IPS-18c (cell line): ENCODE measurements around the gene RBM47.
"Not testable (repeated sequence)": the region's sequence is repeated elsewhere in the genome, so short reads cannot be mapped to it uniquely, and the experiment has no call there.

Source experiments
- H3K4me3 ChIP-seq: 2 replicates; pipeline ENCODE4 v1.7.0; 2013; ENCODE audit warnings: low read depth, mild to moderate bottlenecking, low read length, moderate library complexity; ENCODE audit not compliant: insufficient read depth
- H3K9me3 ChIP-seq: one replicate; pipeline ENCODE4 v1.6.1; 2013; ENCODE audit warnings: mild to moderate bottlenecking, low read length, moderate library complexity; ENCODE audit not compliant: control insufficient read depth, insufficient read depth

Gene RBM47

DNA sequence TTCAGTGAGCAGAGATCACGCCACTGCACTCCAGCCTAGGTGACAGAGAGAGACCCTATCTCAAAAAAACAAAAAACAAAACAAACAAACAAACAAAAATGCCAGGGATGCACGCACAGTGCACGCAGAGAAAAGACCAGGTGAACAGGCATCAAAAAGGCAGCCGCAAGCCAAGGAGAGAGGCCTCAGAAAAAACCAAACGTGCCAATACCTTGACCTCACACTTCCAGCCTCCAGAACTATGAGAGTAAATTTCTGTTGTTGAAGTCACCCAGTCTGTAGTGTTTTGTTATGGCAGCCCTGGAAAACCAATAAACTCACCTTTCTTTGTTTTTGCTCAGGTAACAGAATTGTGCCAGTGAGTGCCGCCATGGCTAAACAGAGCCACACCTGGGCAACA, 228.6 kb downstream of the RBM47 start:
- Histone ChIP-seq H3K9me3 (no peaks in the 10 kb centered on the region), H3K4me3 (no peak overlapping the region)

GRCh38 chr4:40399578-40399977, 230.1 kb downstream of the RBM47 start:
- H3K4me3 ChIP-seq: no peak overlapping the region
- H3K9me3 ChIP-seq: no peaks in the 10 kb centered on the region

DNA sequence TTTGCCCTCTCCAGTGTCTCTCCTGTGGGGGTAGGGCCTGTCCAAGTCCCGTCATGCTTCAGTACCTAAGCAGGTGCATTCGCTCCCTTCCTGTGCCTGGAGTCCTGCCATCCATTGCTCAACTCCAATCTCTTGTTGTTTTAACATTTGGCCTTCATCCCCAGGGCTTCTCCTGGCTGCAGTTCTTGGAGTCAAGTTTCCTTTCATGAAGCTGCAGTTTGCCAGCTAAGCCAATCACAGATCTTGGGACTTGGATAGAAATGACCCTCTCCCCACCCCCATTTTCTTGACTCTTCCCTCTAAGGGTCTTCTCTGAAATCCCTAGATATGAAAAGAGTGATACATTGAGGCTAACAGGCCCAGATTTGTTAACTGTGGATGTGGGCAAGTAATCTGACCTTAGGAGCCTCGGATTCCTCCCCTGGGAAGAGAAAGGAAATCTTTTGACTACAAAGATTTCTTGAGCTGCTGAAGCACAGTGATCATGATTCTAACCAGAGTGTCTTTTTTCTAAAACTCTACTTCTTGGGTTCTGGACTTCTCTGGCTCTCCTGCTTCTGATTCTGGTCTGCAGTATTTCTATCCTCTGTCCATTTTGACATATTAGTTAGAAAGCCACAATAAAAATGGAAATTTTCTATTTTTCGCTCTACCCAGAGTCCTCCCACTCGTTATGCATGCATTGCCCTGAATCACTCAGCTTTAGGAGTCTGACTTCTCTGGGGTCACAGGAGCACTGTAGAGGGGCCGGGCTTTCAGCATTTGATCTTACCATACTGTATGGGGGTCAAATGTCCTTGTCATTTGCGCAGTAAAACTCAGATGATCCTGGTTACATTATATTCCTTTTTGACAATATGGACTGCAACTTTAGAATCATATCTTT, 233.5 kb downstream of the RBM47 start:
- Histone ChIP-seq H3K4me3 (no peak overlapping the region), H3K9me3 (no peaks in the 10 kb centered on the region)

GRCh38 chr4:40395166-40395900, 234.3 kb downstream of the RBM47 start:
- H3K4me3 ChIP-seq: no peak overlapping the region
- H3K9me3 ChIP-seq: no peaks in the 10 kb centered on the region

DNA sequence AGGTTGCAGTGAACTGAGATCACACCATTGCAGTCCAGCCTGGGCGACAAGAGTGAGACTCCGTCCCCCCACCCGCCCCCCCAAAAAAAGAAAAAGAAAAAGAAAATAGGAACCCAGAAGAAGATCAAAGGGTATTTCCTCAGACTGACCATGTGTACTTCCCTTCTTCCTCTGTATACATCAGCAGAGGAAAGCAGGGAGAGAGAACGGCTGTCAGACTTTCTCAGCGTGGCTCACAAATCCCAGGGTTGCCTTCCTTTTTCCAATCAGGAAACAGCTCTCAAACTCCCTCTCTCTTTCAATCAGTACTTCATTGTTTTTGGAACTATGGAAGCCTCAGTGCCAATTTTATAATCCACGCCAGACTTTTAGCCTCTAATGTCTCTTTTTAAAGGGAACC, 235.4 kb downstream of the RBM47 start:
- H3K9me3 ChIP-seq: no peaks in the 10 kb centered on the region
- H3K4me3 ChIP-seq: no peak overlapping the region

GRCh38 chr4:40392241-40392640, 237.4 kb downstream of the RBM47 start:
- not testable (repeated sequence) for H3K4me3 ChIP-seq, H3K9me3 ChIP-seq

GRCh38 chr4:40389986-40390385, 239.7 kb downstream of the RBM47 start:
- H3K4me3 ChIP-seq: no peak overlapping the region
- H3K9me3 ChIP-seq: no peaks in the 10 kb centered on the region

DNA sequence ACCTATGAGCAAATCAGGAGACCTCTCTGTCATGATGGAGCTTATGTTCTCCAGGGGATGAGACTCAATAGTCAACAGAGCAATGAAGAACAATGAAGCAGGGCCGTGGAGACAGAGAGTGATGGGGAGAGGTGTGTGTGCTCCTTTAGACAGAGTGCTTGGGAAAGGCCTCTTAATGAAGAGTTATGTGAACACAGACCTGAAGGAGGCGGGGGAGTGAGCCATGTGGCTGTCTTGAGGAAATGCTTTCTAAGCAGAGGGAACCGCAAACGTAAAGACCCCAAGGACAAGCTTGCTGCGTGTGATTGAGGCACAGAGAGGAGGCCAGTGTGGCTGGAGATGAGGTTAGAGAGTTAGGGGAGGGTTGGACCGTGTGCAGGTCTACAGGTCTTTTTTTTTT, 241.4 kb downstream of the RBM47 start:
- Histone ChIP-seq H3K4me3 (no peak overlapping the region), H3K9me3 (no peaks in the 10 kb centered on the region)

DNA sequence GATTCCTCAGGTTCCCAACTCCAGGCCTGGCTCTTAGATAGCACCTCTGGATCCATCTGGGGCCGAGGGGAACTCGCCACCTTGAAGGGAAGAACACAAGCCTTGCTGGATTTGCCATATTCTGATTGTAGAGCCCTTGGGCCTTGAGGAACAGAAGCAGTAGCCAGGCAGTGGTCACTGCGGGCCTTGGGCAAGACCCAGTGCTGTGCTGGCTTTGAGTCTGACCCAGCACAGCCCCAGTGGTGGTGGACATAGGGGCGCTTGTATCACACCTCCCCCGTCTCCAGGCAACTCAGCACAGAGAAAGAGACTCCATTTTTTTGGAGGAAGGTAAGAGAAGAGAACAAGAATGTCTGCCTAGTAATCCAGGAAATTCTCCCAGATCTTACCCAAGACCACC, 249.0 kb downstream of the RBM47 start:
- Histone ChIP-seq H3K4me3 (no peak overlapping the region), H3K9me3 (no peaks in the 10 kb centered on the region)

DNA sequence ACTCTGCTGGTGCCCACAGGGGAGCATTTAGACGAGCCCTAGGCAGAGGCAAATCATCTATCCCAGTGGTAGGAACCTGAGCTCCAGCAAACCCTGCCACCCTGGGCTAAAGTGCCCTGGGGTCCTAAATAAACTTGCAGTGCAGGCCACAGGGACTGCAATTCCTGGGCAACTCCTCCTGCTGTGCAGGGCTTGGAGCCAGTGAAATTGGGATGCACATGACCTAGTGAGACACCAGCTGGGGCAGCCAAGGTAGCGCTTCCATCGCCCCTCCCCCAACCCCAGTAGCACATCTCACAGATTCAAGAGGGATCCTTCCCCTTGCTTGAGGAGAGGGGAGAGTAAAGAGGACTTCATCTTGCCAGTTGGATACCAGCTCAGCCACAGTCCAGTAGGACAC, 250.4 kb downstream of the RBM47 start:
- Histone ChIP-seq H3K9me3 (no peaks in the 10 kb centered on the region), H3K4me3 (no peak overlapping the region)

GRCh38 chr4:40378619-40379018, 251.0 kb downstream of the RBM47 start:
- H3K9me3 ChIP-seq: no peaks in the 10 kb centered on the region
- H3K4me3 ChIP-seq: no peak overlapping the region

GRCh38 chr4:40377512-40378365, 251.9 kb downstream of the RBM47 start:
- no peak overlapping the region for H3K4me3 ChIP-seq

GRCh38 chr4:40375620-40376019, 254.0 kb downstream of the RBM47 start:
- no peaks in the 10 kb centered on the region for H3K9me3 ChIP-seq
- H3K4me3 ChIP-seq: no peak overlapping the region

More at GRCh38 chr4:40377512-40378365, 251.9 kb downstream of the RBM47 start:
- H3K9me3 ChIP-seq: no peaks in the 10 kb centered on the region

DNA sequence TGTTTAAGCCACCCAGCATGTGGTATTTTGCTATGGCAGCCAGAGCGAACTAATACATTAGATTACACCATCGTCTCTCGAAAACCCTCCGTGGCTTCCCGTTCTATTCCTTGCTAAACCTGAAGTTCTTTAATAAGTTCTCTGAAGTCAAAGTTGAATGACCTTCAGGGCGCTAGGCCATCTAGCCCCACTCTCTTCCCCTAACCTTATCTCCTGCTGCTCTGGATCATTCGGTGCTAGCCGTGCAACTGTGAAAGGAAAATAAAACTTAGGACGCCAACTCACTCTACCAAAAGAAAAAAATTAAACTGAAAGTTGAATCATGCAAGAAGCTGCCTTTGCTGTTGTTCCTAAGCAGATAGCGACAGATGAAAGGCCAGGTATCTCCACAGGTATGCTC, 254.6 kb downstream of the RBM47 start:
- Histone ChIP-seq H3K9me3 (no peaks in the 10 kb centered on the region), H3K4me3 (no peak overlapping the region)

- H3K9me3 ChIP-seq: no peaks in the 10 kb centered on the region
These were observed 256.0 kb downstream of the RBM47 start for GRCh38 chr4:40373636-40374035.

More at GRCh38 chr4:40373636-40374035, 256.0 kb downstream of the RBM47 start:
- H3K4me3 ChIP-seq: no peak overlapping the region
